HT1080 (cell line): ENCODE measurements around the gene GAPVD1. TPM values are rescaled to one million over a fixed set of nuclear protein-coding genes. Genes with fewer than 3 reads are reported as not detected.
A peak's percentile ranks its signal among the peaks of the same experiment; 100 is the strongest.
"Not testable (repeated sequence)": the region's sequence is repeated elsewhere in the genome, so short reads cannot be mapped to it uniquely, and the experiment has no call there.

Experiments
- DNase-seq: peaks from one replicate; pipeline ENCODE4 v3.0.0-alpha.2; 2015; ENCODE audit warnings: low read depth
- total RNA-seq: library from RNA; depleted of rRNA; stranded (reverse); fragments of >200 nt; shearing (Covaris generic); gene quantifications from 2 replicates; pipeline ENCODE4 v1.2.3, GENCODE V29; 2014

The GAPVD1 gene
- total RNA-seq, 1 experiment from 2014 or later: 37.6 TPM

DNA sequence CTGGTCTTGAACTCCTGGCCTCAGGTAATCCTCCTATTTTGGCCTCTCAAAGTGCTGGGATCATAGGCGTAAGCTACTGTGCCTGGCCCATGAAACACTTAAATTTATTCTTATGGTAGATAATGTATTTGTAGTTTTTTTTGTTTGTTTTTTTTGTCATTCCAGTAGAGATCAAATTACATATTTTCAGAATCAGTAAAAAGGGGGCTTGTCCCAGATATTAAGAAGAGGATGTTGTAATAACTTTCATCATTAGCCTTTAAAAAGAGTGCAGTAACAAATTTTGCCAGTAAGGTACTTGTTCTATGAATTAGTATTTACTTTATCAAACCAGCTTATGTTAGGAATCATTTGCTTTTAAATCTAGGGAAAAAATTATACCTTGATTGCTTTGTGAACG is 42.6 kb downstream of the GAPVD1 start:
- DNase-seq: no peak

DNA sequence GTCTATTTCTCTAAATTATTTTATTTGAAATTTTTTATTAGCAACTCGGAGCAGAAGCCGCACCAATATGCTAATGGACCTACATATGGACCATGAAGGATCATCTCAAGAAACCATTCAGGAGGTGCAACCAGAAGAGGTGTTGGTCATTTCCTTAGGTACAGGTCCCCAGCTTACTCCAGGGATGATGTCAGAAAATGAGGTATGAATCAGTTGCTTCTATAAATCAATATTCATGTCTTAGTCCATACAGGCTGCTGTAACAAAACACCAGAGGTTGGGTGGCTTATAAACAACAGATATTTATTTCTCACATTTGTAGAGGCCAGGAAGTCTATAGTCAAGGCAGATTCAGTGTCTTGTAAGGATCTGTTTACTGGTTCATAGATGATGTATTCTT is 50.8 kb downstream of the GAPVD1 start:
- DNase-seq: no peak

DNA sequence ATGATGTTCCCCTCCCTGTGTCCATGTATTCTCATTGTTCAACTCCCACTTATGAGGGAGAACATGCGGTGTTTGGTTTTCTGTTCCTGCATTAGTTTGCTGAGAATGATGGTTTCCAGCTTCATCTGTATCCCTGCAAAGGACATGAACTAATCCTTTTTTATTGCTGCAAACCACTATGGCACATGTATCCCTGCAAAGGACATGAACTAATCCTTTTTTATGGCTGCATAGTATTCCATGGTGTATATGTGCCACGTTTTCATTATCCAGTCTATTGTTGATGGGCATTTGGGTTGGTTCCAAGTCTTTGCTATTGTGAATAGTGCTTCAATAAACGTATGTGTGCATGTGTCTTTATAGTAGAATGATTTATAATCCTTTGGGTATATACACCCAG is 54.7 kb downstream of the GAPVD1 start:
- DNase-seq: not testable (repeated sequence)

DNA sequence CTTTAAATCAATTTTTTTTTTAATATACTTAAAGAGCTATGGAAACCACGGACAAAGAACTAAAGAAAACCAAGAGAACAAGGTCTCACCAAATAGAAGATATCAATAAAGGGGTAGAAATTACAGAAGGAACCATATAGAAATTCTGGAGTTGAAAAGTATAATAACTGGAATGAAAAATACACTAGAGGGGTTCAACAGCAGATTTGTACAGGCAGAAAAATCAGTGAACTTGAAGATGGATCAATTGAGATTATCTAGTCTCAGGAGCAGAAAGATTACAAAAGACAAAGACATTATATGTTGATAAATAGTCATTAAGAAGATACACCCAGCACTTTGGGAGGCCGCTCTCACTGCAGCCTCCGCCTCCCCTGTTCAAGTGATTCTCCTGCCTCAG is 56.1 kb downstream of the GAPVD1 start:
- DNase-seq: no peak

DNA sequence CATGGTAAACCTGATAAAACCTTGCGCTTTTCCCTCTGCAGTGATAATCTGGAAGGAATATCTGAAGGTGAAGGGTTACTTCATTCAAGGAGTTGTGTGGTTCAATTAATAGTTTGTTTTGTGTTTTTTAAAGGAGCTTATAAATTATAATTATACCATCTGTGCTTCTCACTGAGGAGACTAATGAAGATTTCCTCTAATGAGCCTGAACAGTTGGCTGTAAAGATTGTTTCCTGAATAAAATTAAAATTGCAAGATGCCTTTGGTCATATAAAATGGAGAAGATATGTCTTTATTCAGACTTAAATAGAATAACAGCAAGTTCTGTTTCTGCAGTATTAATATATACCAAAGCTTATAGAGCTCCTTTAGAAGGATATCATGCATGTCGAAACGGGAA is 59.9 kb downstream of the GAPVD1 start:
- DNase-seq: no peak

DNA sequence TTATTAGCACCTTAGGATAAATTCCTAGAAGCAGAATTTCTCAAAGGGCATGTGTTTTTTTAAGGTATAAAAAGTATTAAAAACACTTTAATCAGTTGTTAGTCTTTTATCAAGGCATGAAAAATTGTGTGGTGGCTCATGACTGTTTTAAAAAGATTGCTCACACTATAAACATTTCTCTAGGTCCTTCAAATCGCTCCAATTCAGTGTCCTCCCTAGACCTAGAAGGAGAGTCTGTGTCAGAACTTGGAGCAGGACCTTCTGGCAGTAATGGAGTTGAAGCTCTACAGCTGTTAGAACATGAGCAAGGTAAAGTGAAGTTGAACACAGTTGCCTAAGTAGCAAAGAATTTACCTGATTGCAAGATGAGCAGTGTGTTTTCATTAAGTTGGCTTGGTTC is 62.0 kb downstream of the GAPVD1 start:
- DNase-seq: no peak

DNA sequence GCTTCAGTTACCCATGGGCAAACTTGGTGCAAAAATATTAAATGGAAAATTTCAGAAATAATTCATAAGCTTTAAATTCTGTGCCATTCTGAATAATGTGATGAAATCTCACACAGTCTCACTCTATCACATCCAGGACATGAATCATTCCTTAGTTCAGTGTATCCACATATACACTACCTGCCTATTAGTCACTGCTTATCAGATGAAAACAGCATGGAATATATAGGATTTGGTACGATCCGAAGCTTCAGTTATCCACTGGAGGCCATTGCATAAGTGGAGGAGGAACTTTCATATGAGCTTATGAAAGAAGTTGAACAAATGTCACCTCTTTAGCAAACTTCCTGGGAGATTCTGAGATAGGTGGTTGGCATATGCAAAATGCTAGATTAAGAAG is 64.2 kb downstream of the GAPVD1 start:
- DNase-seq: peak; percentile 50

DNA sequence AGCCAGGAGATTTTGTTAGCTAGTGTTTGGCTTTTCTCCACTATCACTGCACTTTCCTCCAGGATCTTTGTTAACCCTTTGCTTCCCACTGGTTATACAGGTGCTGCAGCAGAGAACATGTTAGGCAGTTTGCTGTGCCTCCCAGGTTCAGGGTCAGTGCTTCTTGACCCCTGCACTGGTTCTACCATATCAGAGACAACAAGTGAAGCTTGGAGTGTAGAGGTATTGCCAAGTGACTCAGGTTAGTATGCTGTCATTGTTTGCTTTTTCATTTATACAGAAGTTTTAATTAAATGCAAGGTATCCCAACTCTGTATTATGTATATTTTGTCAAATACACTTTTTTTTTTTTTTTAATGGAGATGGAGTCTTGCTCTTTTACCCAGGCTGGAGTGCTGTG is 68.4 kb downstream of the GAPVD1 start:
- DNase-seq: no peak

DNA sequence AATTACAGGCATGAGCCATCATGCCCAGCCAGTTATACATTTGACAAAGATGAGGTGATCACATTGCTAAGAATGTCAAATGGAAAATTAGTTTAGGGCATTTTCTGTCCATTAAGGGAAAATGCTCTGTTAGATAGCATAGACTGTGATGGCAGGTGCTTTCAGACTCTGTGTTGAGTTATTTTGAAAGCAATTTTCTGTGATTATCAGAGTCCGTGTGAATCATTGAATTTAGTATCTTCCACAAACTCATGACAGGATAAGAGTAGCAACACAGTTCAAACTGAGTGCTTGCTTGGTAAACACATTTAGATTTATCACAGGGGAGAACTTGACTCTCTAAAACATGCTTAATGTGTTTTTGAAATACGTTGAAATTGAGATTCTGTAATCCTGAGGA is 69.0 kb downstream of the GAPVD1 start:
- no peak for DNase-seq

DNA sequence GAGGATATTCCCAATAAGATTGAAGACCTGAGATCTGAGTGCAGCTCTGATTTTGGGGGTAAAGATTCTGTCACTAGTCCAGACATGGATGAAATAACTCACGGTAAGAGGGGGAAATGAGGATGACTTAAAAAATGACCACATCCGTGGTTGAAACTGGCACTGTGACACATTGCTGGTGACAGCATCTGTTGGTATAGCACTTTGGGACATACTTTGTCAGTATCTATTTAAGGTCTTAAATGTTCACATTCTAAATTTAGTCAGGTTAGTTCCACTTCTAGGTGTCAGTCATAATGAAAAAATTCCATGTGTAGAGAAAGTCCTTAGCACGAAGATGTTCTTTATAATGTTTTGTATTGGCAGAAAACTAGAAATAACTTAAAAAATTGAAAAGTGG is 70.9 kb downstream of the GAPVD1 start:
- no peak for DNase-seq

DNA sequence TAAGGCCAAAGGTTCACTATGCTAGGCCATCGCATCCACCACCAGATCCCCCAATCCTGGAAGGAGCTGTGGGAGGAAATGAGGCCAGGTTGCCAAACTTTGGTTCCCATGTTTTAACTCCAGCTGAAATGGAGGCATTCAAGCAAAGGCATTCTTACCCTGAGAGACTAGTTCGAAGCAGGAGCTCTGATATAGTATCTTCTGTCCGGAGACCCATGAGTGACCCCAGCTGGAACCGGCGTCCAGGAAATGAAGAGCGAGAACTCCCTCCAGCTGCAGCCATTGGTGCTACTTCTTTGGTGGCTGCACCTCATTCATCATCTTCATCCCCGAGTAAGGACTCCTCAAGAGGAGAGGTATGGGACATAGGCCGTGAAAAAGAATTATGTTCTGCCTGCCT is 75.6 kb downstream of the GAPVD1 start:
- no peak for DNase-seq

DNA sequence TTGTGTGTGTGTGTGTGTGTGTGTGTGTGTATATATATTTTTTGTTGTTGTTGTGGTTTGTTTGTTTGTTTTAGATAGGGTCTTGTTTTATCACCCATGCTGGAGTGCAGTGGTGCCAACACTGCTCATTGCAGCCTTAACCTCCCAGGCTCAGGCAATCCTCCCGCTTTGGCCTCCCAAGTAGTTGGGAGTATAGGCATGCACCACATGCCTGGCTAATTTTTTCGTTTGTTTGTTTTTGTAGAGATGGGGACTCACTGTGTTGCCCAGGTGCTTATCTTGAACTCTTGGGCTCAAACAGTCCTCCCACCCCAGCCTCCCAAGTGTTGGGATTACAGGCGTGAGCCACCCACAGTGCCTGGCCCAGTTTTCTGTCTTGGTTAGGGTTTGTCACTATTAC is 77.3 kb downstream of the GAPVD1 start:
- DNase-seq: no peak

DNA sequence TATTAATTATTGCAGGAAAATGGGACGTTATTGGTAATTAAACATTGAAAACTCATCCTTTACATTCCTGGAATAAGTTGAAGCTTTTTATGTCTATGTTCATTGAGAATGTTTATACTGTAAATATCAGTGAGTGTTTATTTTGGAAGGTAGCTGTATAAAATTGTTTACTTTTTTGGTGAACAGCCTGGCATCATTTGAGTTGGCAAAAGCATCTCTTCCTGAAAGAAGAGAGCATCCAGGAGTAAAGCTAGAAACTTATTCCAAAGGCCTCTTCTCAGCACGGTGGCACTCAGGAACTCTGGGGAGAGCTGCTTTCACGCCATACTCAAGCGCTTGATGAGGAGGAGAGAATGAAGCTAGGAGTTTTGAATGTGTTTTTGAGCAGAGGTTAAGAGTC is 79.9 kb downstream of the GAPVD1 start:
- no peak for DNase-seq

DNA sequence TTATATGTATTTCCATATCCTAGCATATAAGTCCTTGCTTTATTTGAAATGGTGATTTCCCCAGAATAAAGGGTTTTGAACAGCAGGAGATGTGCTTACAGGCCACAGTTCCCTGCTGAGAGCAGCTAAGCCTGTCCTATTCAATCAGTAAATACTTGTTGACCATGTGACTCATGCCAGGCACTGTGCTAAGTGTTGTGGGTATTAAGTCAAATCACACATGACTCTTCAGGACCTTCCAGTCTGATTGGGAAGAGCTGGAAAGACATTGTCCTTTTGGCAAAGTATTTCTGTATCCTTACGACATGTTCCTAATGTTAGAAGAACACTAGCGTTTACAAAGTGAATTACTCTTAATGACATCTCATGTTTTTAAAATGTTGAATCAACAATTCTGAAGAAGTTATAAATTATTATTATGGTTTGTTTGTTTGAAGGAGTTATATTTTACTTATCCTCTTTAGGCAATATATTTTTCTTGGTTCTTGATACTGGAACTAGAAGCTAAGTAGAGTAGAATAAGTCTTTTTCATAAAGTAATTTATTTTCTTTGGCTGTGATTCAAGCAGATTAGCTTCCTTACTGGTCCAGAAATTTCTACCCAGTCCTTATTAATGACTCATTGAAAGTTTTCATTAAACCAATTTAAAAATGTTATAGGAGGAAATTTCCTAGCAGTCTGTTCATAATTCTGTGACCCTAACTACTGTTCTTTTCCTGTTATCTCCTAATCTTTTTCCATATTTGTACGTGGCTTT is 82.1 kb downstream of the GAPVD1 start:
- DNase-seq: peak; percentile 8

DNA sequence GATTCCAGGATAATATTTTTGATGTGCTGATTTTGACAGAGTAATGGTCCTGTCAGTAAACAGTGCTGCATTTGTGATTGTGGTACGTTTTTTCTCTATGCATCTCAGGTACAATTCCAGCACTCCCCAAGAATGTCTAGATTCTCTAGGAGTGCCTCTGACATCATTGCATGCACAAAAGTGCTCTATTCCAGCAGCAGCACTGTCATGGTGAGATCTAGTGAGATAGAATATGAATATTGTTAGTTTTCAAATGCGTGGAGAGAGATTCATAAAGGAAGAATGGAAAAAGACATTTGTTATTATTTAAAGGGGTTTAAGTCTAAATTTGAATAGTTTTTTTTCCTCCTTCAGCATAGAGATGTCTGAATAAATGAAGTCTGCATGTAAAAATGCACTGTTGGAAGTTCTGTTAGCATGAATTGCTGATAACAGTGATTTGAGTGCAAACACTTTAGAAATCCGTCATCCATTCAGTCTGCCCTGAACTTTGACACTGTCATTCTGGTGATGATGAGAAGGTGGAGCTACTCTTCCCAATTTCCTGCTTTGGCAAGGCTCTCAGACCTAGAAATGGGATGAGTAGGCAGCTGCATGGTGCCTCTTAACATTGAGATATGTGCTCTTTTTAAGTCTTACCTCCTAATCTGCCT is 84.6 kb downstream of the GAPVD1 start:
- DNase-seq: no peak

DNA sequence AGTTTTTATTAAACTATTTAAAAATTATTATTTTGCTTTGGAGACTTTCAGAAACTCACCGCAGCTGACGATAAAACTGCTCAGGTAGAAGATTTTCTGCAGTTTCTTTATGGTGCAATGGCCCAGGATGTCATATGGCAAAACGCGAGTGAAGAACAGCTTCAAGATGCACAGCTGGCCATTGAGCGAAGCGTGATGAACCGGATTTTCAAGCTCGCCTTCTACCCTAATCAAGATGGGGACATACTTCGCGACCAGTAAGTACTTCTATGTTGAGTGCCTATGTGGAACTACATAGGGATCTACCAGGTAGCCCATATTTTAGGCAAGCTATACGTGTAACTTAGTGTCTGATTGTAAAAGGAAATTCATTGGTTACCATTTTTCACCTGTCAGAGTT is 94.0 kb downstream of the GAPVD1 start:
- no peak for DNase-seq

DNA sequence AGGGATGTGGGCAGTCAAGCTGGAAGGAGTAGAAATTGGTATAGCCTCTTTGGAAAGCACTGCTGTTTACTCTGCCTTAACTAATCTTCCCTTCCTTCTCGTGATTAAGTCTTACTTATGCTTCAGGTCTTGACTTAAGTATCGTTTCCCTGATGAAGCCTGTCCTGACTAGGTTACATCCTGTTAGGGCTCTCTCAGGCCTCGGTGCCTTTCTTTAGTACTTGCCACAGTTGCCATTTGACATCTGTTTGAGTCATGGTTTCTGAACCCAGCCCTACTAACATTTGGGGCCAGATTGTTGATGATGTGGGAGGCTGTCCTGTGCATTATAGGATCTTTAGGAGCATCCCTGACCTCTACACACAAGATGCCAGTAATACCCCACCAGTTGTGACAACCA is 94.4 kb downstream of the GAPVD1 start:
- no peak for DNase-seq

DNA sequence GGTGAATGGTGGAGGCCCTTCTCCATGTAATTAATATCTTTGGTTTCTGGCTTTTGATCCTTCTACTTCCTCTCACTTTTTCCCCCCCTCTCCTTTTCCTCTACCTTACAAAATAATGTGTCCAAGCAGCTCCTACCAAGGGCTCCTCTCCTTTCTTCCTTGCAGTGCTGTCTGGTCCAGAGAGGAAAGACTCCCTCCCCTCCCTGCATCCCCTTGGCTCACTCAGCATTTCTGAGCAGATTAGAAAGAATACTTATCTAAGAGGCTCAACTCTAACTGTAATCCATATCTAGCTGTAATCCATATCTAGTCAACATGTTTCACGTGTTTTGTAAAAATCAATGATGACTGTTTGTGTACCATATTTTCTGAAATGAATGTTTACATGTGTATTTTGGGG is 97.4 kb downstream of the GAPVD1 start:
- no peak for DNase-seq

DNA sequence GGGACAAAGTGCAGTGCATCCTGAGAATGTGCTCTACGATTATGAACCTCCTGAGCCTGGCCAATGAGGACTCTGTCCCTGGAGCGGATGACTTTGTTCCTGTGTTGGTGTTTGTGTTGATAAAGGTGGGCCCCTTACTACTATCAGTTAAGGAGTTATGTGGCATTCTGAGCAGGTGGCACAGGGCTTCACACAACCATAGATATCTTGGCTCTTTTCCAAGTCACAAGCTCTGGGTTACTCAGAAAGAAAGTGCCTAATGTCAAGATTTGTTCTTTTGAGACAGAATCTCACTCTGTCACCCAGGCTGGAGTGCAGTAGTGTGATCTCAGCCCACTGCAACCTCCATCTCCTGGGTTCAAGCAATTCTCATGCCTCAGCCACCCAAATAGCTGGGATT is 99.0 kb downstream of the GAPVD1 start:
- no peak for DNase-seq

DNA sequence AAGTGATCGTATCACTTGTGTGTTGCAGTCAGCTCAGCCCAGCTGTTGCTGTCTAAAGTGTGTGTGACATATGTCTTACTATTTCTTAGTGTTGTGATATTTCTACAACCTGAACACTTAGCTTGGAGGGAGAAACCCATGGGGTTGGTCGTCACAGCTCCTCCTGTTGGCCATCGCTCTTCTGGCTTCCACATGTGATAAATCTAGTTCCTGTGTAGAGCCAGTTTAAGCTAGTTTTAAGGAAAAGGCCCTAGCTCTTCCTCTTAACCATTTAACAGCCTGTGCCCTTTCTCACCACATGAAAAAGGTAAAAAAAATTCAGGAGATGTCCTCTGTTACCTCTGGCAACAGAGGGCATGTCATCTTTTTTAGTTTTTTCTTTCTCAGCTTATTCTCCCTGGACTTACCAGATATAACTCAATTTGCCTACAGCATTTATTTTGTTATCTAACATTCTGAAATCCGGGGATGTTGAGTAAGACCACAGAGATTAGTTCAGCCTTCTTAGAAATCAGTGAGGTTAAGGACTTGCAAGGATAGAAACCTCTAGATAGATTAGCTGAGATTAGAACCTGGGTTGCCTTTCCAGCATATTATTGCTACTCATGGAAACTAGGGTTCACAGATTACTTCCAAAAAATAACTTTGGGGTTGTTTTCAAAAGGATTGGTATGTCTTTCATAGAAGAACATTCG is 100.4 kb downstream of the GAPVD1 start:
- DNase-seq: peak; percentile 36

DNA sequence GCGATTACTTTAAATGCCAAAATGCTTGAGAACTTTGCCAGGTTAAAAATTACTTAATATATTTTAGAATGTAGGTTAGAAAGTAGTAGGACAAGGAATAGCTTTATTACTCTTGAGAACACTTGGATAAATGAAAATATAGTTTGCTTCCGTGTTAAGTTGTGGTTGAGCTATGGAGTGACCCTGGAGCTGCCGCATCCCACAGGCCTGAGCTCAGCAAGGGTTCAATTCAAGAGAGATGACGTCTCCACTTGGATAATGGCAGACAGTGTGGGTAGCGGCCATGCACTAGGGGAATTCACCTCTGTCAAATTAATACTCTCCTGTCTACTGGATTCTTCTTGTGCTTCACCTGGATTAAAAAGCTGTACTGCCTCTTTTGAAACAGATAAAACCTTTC is 105.0 kb downstream of the GAPVD1 start:
- DNase-seq: no peak

DNA sequence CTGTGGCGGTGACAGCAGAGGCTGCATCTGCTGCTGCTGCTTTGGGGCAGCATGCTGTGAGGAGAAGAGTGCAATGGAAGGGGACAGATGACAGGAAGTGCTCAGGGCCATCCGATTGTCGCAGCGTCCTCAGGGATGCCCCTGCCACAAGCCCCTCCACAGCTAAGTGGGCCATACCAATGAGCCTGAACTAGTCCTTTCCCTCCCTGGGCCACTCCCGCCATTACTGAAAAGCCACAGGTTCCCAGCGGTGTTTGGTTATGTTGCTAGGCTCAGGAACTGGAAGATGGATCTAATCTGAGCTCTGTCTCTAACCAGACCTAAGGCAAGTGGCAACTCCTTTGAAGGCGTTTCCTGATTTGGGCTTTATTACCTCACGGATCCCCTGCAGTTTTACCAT is 109.2 kb downstream of the GAPVD1 start:
- DNase-seq: no peak
